Peyer's patch (tissue), 4 donors: ENCODE data around the gene TXK.
A peak's percentile ranks its signal among the peaks of the same experiment; 100 is the strongest.

ENCODE experiments used
- CTCF ChIP-seq, 6 experiments: fragments of 450-650 bp in 4 of 6; fragments of 200-600 bp in 2 of 6; sonication (generic) in 1 of 6; IDR thresholded peaks; one replicate each; pipeline ENCODE4 v1.5.1; 2017 to 2019; ENCODE audit warnings: antibody characterized with exemption in 6 of 6, mild to moderate bottlenecking in 3 of 6, moderate library complexity in 1 of 6
- POLR2A ChIP-seq, 2 donors: fragments of 450-650 bp; IDR thresholded peaks; one replicate each; pipeline ENCODE4 v1.5.1; 2017; ENCODE audit warnings: antibody characterized with exemption in 2 of 2, mild to moderate bottlenecking in 2 of 2, moderate library complexity in 2 of 2

- no peak for TF ChIP-seq POLR2A (IDR thresholded peaks at IDR 0.05)
- TF ChIP-seq CTCF (IDR thresholded peaks at IDR 0.05) = peak in 1 of 6 experiments; percentile 8
Observed at GRCh38 chr4:48129307-48130014, 4.6 kb downstream of the TXK start.
